HepG2 (cell line): ENCODE measurements around the gene GFOD1. TPM values are rescaled to one million over a fixed set of nuclear protein-coding genes. Genes with fewer than 3 reads are reported as not detected.

Experiments used
- ATAC-seq: fragments of 200-7000 bp; cut with Tn5 transposase; 3 replicates; pipeline ENCODE4 v1.9.1; 2020; ENCODE audit warnings: mild to moderate bottlenecking, moderate library complexity
- BruUV-seq: library from RNA; stranded (reverse); fragments of 400-500 nt; replicated peaks from 2 replicates; lab custom pipeline; 2021; lab: Mats Ljungman, UMichigan
- CTCF ChIA-PET: fragments of 300-600 bp; formaldehyde crosslinking; extraction: SDS; loops from one replicate; lab custom pipeline; 2021; ENCODE audit warnings: low total read pairs, inconsistent platforms, low intra/inter-chr PET ratio; lab: Yijun Ruan, JAX
- POLR2A ChIA-PET: fragments of 350-600 bp; sonication (Branson Sonifier 250); formaldehyde crosslinking; loops from one replicate; lab custom pipeline; 2020; ENCODE audit warnings: antibody characterized with exemption, inconsistent platforms; lab: Yijun Ruan, JAX
- DNase-seq: peaks from one replicate; pipeline ENCODE4 v3.0.0-alpha.2; 2015; ENCODE audit warnings: low spot score
- FAIRE-seq: peaks from 3 replicates; lab custom pipeline; 2011; peaks lifted over from hg19 to GRCh38; lab: Jason Lieb, UNC
- H2AFZ ChIP-seq: one replicate; pipeline ENCODE4 v1.6.1; 2011; ENCODE audit warnings: low read length, inconsistent platforms
- H3K27ac ChIP-seq: fragments of 300-600 bp; 3 replicates; pipeline ENCODE4 v1.8.0; 2011; ENCODE audit warnings: mixed run types, mild to moderate bottlenecking, mixed read lengths, low read length, inconsistent platforms; ENCODE audit not compliant: insufficient read depth; ENCODE audit errors: extremely low read length
- H3K27me3 ChIP-seq, 2 experiments: fragments of 200-600 bp in 1 of 2; 2 replicates in 1 of 2; 3 replicates in 1 of 2; pipeline versions ENCODE4 v1.6.0 to v1.8.0; 2011; ENCODE audit warnings: low read length in 2 of 2, mild to moderate bottlenecking in 2 of 2, moderate library complexity in 2 of 2, inconsistent platforms in 1 of 2; ENCODE audit not compliant: insufficient read depth in 2 of 2, control insufficient read depth in 1 of 2
- H3K36me3 ChIP-seq, 2 experiments: fragments of 200-600 bp in 1 of 2; replicated peaks in 1 of 2; 2 replicates in 1 of 2; 3 replicates in 1 of 2; pipeline versions ENCODE4 v1.5.1 to v1.8.0; 2011; ENCODE audit warnings: low read length in 2 of 2, inconsistent platforms in 1 of 2; ENCODE audit not compliant: insufficient read depth in 2 of 2, control insufficient read depth in 1 of 2
- H3K4me1 ChIP-seq: 2 replicates; pipeline ENCODE4 v1.5.1; 2012; ENCODE audit warnings: low read length, inconsistent platforms; ENCODE audit not compliant: insufficient read depth
- H3K4me2 ChIP-seq: 2 replicates; pipeline ENCODE4 v1.6.0; 2011; ENCODE audit warnings: low read depth, low read length, inconsistent platforms
- H3K4me3 ChIP-seq, 3 experiments: fragments of 200-600 bp in 1 of 3; sonication (generic), shearing (Covaris generic) in 1 of 3; replicated peaks in 1 of 3; 2 replicates each; pipeline ENCODE4 v1.5.1; 2011 to 2016; ENCODE audit warnings: low read length in 3 of 3, inconsistent platforms in 2 of 3, low read depth in 2 of 3, mild to moderate bottlenecking in 2 of 3, control low read depth in 1 of 3, mixed read lengths in 1 of 3; ENCODE audit not compliant: insufficient read depth in 1 of 3
- H3K79me2 ChIP-seq: one replicate; pipeline ENCODE4 v1.6.1; 2011; ENCODE audit warnings: low read length, inconsistent platforms; ENCODE audit not compliant: insufficient read depth
- H3K9ac ChIP-seq: 2 replicates; pipeline ENCODE4 v1.6.0; 2011; ENCODE audit warnings: mild to moderate bottlenecking, low read depth, low read length, inconsistent platforms; ENCODE audit not compliant: insufficient read depth
- H3K9me3 ChIP-seq: 2 replicates; pipeline ENCODE4 v1.5.1; 2012; ENCODE audit warnings: mild to moderate bottlenecking, low read length
- H4K20me1 ChIP-seq: 2 replicates; pipeline ENCODE4 v1.6.0; 2011; ENCODE audit warnings: inconsistent platforms, mild to moderate bottlenecking, low read length, moderate library complexity; ENCODE audit not compliant: insufficient read depth
- ATF2 ChIP-seq: sonication (generic); formaldehyde crosslinking; IDR thresholded peaks from 2 replicates; pipeline ENCODE4 v1.4.0; 2020; ENCODE audit warnings: missing genetic modification reagents
- EEA1 ChIP-seq: sonication (generic); formaldehyde crosslinking; IDR thresholded peaks from 2 replicates; pipeline ENCODE4 v1.5.1; 2020; ENCODE audit warnings: mild to moderate bottlenecking, missing genetic modification reagents, borderline replicate concordance
- HCFC1 ChIP-seq: fragments of 150-350 bp; IDR thresholded peaks from 2 replicates; pipeline ENCODE4 v1.6.1; 2014; ENCODE audit warnings: low read depth, low read length
- HOXD1 ChIP-seq: sonication (generic); formaldehyde crosslinking; IDR thresholded peaks from 2 replicates; pipeline ENCODE4 v1.5.0; 2020; ENCODE audit warnings: missing genetic modification reagents
- KMT2A ChIP-seq: sonication (generic); formaldehyde crosslinking; IDR thresholded peaks from 2 replicates; pipeline ENCODE4 v1.4.0; 2020; ENCODE audit warnings: missing genetic modification reagents
- LCORL ChIP-seq, 2 experiments: fragments of 450-650 bp in 1 of 2; sonication (generic) in 1 of 2; formaldehyde crosslinking in 1 of 2; IDR thresholded peaks; 2 replicates each; pipeline versions ENCODE4 v1.5.0 to v1.6.1; 2017 to 2020; ENCODE audit warnings: antibody characterized with exemption in 1 of 2, missing genetic modification reagents in 1 of 2
- NCOA2 ChIP-seq: sonication (generic); formaldehyde crosslinking; IDR thresholded peaks from 2 replicates; pipeline ENCODE4 v1.8.0; 2022; ENCODE audit warnings: inconsistent platforms
- NR2F6 ChIP-seq, 2 experiments: IDR thresholded peaks; 2 replicates each; pipeline ENCODE4 v1.6.1; 2016; ENCODE audit warnings: antibody characterized with exemption in 1 of 2, mild to moderate bottlenecking in 1 of 2
- POGK ChIP-seq: sonication (generic); formaldehyde crosslinking; conservative IDR thresholded peaks from 2 replicates; pipeline ENCODE4 v1.8.0; 2022; ENCODE audit warnings: mild to moderate bottlenecking, moderate library complexity, missing genetic modification reagents
- RFXAP ChIP-seq: sonication (generic); formaldehyde crosslinking; IDR thresholded peaks from 2 replicates; pipeline ENCODE4 v1.4.0; 2020; ENCODE audit warnings: missing genetic modification reagents, borderline replicate concordance
- ZBTB20 ChIP-seq: sonication (generic); formaldehyde crosslinking; IDR thresholded peaks from 2 replicates; pipeline ENCODE4 v1.8.1; 2023; ENCODE audit warnings: missing genetic modification reagents, low read depth, mild to moderate bottlenecking, borderline replicate concordance
- ZNF33A ChIP-seq: sonication (generic); formaldehyde crosslinking; IDR thresholded peaks from 2 replicates; pipeline ENCODE4 v1.5.1; 2020; ENCODE audit warnings: missing genetic modification reagents, mild to moderate bottlenecking, moderate library complexity, borderline replicate concordance
- ZNF414 ChIP-seq: sonication (generic); formaldehyde crosslinking; IDR thresholded peaks from 2 replicates; pipeline ENCODE4 v1.5.0; 2020; ENCODE audit warnings: missing genetic modification reagents
- ZNF557 ChIP-seq: sonication (generic); formaldehyde crosslinking; IDR thresholded peaks from 2 replicates; pipeline ENCODE4 v1.4.0; 2020; ENCODE audit warnings: missing genetic modification reagents
- WGBS: methylation state at CpG from one replicate; pipeline ENCODE4 v1.1.6; 2017; ENCODE audit warnings: low lambda C conversion rate; 5-methylcytosine and 5-hydroxymethylcytosine counted together
- in situ Hi-C: cut with HindIII; loops from 2 replicates; pipeline ENCODE4 v1.10.0; 2017; ENCODE audit warnings: low pct_unique_long_range_greater_than_20kb; ENCODE audit not compliant: extremely low pct_ligation_motif_present
- intact Hi-C: fragments of 100-400 bp; cut with micrococcal nuclease; formaldehyde crosslinking; loops from one replicate; pipeline ENCODE4 v1.10.0; 2022; ENCODE audit not compliant: unreplicated experiment
- polyA plus RNA-seq, 8 experiments: library from polyadenylated mRNA; depleted of rRNA in 3 of 8; stranded (reverse) in 7 of 8; unstranded in 1 of 8; fragments of >200 nt; fragmentation: Illumina TruSeq in 4 of 8; extraction: Trizol in 4 of 8; gene quantifications; 2 replicates each; pipeline versions ENCODE4 v1.2.1 to v1.2.3, GENCODE V29; 2011 to 2016; ENCODE audit warnings: low read depth in 4 of 8, missing spikeins in 1 of 8, mixed read lengths in 1 of 8; ENCODE audit not compliant: insufficient read depth in 1 of 8
- total RNA-seq, 5 experiments: library from RNA; depleted of rRNA; stranded (reverse); fragments of >200 nt; fragmentation: Illumina TruSeq; extraction: Trizol; gene quantifications; 2 replicates each; pipeline ENCODE4 v1.2.3, GENCODE V29; 2016; ENCODE audit warnings: low read depth in 1 of 5

The GFOD1 gene
- total and polyA plus RNA-seq, 2 of the 13 experiments (the other 11 are each of a cell fraction or from before 2014, with no cell fraction given), result 1.9 to 6.4 TPM

- DNase-seq (peak; percentile 100), ATAC-seq (peak; percentile 82), FAIRE-seq (peak; percentile 96)
- no peaks in the 10 kb centered on the region for H3K9me3 ChIP-seq
- WGBS, result 30% methylated on average over 12 of the region's 12 CpGs
- no peaks in the 10 kb centered on the region for H3K36me3 ChIP-seq
- BruUV-seq, result no TSS peak
- in situ Hi-C loops (no loop called here), intact Hi-C loops (loop anchor here (1.0 to 2.0 kb wide), 3 partner anchors 71 to 197 kb away; no protein-coding TSS in a partner anchor)
- H3K27me3 ChIP-seq, result no peaks in the 10 kb centered on the region
- no peaks in the 10 kb centered on the region for H4K20me1 ChIP-seq
- H3K9ac ChIP-seq, result peak overlapping the region; percentile 32
- H3K4me1 ChIP-seq, result peaks cover 74% of the 10 kb centered on the region
- H2AFZ ChIP-seq, result peak overlapping the region; percentile 12
- ChIA-PET POLR2A (interaction anchor here (0.6 to 3.1 kb wide), 11 partner anchors 10 to 303 kb away, joined by 3 to 26 read pairs (median 4); partner anchors contain the start of genes NOL7, SIRT5 and TBC1D7), CTCF (no interaction called here)
- H3K27ac ChIP-seq, result peak overlapping the region; percentile 78
- H3K79me2 ChIP-seq, result no peaks in the 10 kb centered on the region
- peak overlapping the region; percentile 8 to 23 (median 19); a peak in 4 of 6 replicates for H3K4me3 ChIP-seq
- H3K4me2 ChIP-seq, result peak overlapping the region; percentile 66
- TF ChIP-seq LCORL (IDR thresholded peaks at IDR 0.05), result no peak
- TF ChIP-seq LCORL (CRISPR knock-in tag; IDR thresholded peaks at IDR 0.05), result peak; percentile 87
- TF ChIP-seq ZNF414, result peak; percentile 30; the same call in 1 of the 2 replicates
- peak; percentile 91 for TF ChIP-seq ATF2 (CRISPR knock-in tag)
- TF ChIP-seq NCOA2, result peak; percentile 91
- peak; percentile 80 for TF ChIP-seq RFXAP
- no peak for TF ChIP-seq EEA1 (CRISPR knock-in tag)
- peak; percentile 90 for TF ChIP-seq POGK (CRISPR knock-in tag)
- no peak for TF ChIP-seq ZNF33A
- no peak; the same call in 1 of the 2 replicates for TF ChIP-seq HOXD1
- TF ChIP-seq HCFC1, result 0 out of 2 replicates have a peak, but pooled peaks have one; percentile 17
- 0 out of 2 replicates have a peak, but pooled peaks have one; percentile 34 for TF ChIP-seq KMT2A
- TF ChIP-seq ZNF557, result peak; percentile 60; the same call in 1 of the 2 replicates
- peak; percentile 21; the same call in 1 of the 2 replicates for TF ChIP-seq ZBTB20 (CRISPR knock-in tag)
- TF ChIP-seq NR2F6 (IDR thresholded peaks at IDR 0.05), result peak; percentile 90
- peak; percentile 90 for TF ChIP-seq NR2F6 (CRISPR knock-in tag; IDR thresholded peaks at IDR 0.05)
Observed at GRCh38 chr6:13407709-13408695, 79.4 kb downstream of the GFOD1 start.
